Hepatocyte (in vitro differentiated cells): ENCODE data around the gene TOP2B. TPM values are rescaled to one million over a fixed set of nuclear protein-coding genes. Genes with fewer than 3 reads are reported as not detected.

ENCODE experiments used
- DNase-seq: peaks from one replicate; pipeline ENCODE4 v3.0.0-alpha.2; 2016; ENCODE audit warnings: low spot score
- H2AFZ ChIP-seq: fragments of 200-600 bp; sonication (generic); 2 replicates; pipeline ENCODE4 v1.6.0; 2016; ENCODE audit warnings: antibody characterized with exemption, mild to moderate bottlenecking
- H3K27ac ChIP-seq: fragments of 200-600 bp; sonication (generic); 2 replicates; pipeline ENCODE4 v1.5.1; 2016; ENCODE audit warnings: mild to moderate bottlenecking
- H3K27me3 ChIP-seq: fragments of 200-600 bp; sonication (generic); 2 replicates; pipeline ENCODE4 v1.6.1; 2016
- H3K36me3 ChIP-seq: fragments of 200-600 bp; sonication (generic); replicated peaks from 2 replicates; pipeline ENCODE4 v1.5.1; 2016; ENCODE audit warnings: low read depth; ENCODE audit not compliant: insufficient read depth
- H3K4me1 ChIP-seq: fragments of 200-600 bp; sonication (generic); 2 replicates; pipeline ENCODE4 v1.5.1; 2016; ENCODE audit warnings: mild to moderate bottlenecking, moderate library complexity; ENCODE audit not compliant: insufficient read depth
- H3K4me2 ChIP-seq: fragments of 200-600 bp; sonication (generic); 2 replicates; pipeline ENCODE4 v1.6.0; 2016
- H3K4me3 ChIP-seq: fragments of 200-600 bp; sonication (generic); 2 replicates; pipeline ENCODE4 v1.5.1; 2016; ENCODE audit warnings: mild to moderate bottlenecking
- H3K79me2 ChIP-seq: fragments of 200-600 bp; sonication (generic); 2 replicates; pipeline ENCODE4 v1.6.0; 2017; ENCODE audit warnings: mild to moderate bottlenecking
- H3K9me2 ChIP-seq: fragments of 200-600 bp; sonication (generic); replicated peaks from 2 replicates; pipeline ENCODE4 v1.6.0; 2017; ENCODE audit warnings: mild to moderate bottlenecking; ENCODE audit not compliant: insufficient read depth
- H3K9me3 ChIP-seq: fragments of 200-600 bp; sonication (generic); 2 replicates; pipeline ENCODE4 v1.5.1; 2016; ENCODE audit warnings: low read depth, mild to moderate bottlenecking
- H4K20me1 ChIP-seq: fragments of 200-600 bp; sonication (generic); 2 replicates; pipeline ENCODE4 v1.6.0; 2016; ENCODE audit warnings: mild to moderate bottlenecking; ENCODE audit not compliant: insufficient read depth, poor library complexity, severe bottlenecking
- EZH2 ChIP-seq: fragments of 200-600 bp; sonication (generic); IDR thresholded peaks from 2 replicates; pipeline ENCODE4 v1.6.1; 2016; ENCODE audit warnings: antibody characterized with exemption, mild to moderate bottlenecking, borderline replicate concordance
- EZH2phosphoT487 ChIP-seq: fragments of 200-600 bp; sonication (generic); IDR thresholded peaks from one replicate; pipeline ENCODE4 v1.6.1; 2018; ENCODE audit warnings: antibody characterized with exemption, mild to moderate bottlenecking, low read depth, moderate library complexity; ENCODE audit not compliant: unreplicated experiment, severe bottlenecking
- WGBS: methylation state at CpG from one replicate; pipeline ENCODE4 v1.1.6; 2016; ENCODE audit warnings: low lambda C conversion rate; ENCODE audit errors: missing lambda C conversion rate; 5-methylcytosine and 5-hydroxymethylcytosine counted together
- polyA plus RNA-seq: library from polyadenylated mRNA; unstranded; fragments of >200 nt; fragmentation: Nextera tagmentation; extraction: Ambion mirVana; gene quantifications from 2 replicates; pipeline ENCODE4 v1.2.1, GENCODE V29; 2016
- total RNA-seq: library from RNA; depleted of rRNA; stranded (reverse); fragments of >200 nt; gene quantifications from 2 replicates; pipeline ENCODE4 v1.2.3, GENCODE V29; 2014
- TF ChIP-seq, protein P1 (sequence below): fragments of 200-600 bp; sonication (generic); IDR thresholded peaks from 2 replicates; pipeline ENCODE4 v1.5.1; 2016; ENCODE audit warnings: antibody characterized with exemption, mild to moderate bottlenecking; ENCODE audit not compliant: poor library complexity

The TOP2B gene
- total and polyA plus RNA-seq, 2 experiments from 2014 or later = 49.5 to 109 TPM

- 90% methylated on average over 1 of the region's 1 CpG for WGBS
- Histone ChIP-seq H3K9me3 (no peaks in the 10 kb centered on the region), H3K4me3 (no peak overlapping the region), H3K27me3 (no peaks in the 10 kb centered on the region), H3K79me2 (peaks cover 30% of the 10 kb centered on the region), H3K9me2 (no peaks in the 10 kb centered on the region), H3K36me3 (no peaks in the 10 kb centered on the region), H3K4me1 (no peaks in the 10 kb centered on the region), H3K4me2 (no peak overlapping the region), H2AFZ (no peak overlapping the region), H4K20me1 (no peaks in the 10 kb centered on the region), H3K27ac (no peak overlapping the region)
- DNase-seq = no peak
- TF ChIP-seq EZH2 = no peak
- TF ChIP-seq, protein P1, sequence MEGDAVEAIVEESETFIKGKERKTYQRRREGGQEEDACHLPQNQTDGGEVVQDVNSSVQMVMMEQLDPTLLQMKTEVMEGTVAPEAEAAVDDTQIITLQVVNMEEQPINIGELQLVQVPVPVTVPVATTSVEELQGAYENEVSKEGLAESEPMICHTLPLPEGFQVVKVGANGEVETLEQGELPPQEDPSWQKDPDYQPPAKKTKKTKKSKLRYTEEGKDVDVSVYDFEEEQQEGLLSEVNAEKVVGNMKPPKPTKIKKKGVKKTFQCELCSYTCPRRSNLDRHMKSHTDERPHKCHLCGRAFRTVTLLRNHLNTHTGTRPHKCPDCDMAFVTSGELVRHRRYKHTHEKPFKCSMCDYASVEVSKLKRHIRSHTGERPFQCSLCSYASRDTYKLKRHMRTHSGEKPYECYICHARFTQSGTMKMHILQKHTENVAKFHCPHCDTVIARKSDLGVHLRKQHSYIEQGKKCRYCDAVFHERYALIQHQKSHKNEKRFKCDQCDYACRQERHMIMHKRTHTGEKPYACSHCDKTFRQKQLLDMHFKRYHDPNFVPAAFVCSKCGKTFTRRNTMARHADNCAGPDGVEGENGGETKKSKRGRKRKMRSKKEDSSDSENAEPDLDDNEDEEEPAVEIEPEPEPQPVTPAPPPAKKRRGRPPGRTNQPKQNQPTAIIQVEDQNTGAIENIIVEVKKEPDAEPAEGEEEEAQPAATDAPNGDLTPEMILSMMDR = no peak
Observed at GRCh38 chr3:25556447-25556846, 108.3 kb downstream of the TOP2B start.

DNA sequence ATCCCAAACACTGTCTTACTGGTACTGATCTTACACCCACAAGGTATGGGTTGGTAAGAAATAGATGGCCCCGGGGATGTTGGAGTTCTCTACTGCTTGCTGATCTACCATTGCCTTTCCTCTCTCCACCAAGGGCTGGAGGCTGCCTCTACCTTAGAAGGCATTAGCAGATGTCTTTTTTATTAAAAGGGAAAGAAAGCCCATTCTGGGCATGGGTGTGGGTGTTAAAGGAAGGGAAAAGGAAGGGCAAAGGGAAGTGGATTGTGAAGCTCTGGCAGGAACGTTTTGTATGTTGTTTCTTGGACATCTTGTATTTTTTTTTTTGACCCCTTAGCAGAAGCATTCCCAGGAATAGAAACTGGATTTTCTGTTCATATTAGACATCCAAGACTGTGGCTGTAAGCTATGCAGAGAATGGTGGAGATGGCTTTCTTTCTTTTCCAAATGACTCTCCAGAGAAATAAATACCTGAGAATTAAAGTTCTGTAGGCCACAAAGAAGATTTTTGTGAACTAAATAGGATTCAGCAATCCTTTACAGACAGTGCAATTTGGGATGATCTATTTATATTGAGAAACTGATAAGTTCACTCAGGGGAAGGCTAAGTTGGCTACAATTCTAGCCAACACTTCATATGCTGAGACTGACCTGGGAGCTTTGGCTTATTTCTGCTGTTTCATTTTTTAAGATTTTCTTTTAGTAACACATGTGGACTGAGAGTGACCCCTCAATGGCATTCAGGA, 108.8 kb downstream of the TOP2B start:
- Histone ChIP-seq H3K27ac (no peak overlapping the region), H3K9me2 (no peaks in the 10 kb centered on the region), H3K4me1 (no peaks in the 10 kb centered on the region), H3K79me2 (peaks cover 28% of the 10 kb centered on the region), H3K36me3 (no peaks in the 10 kb centered on the region), H3K4me2 (no peak overlapping the region), H2AFZ (no peak overlapping the region), H3K4me3 (no peak overlapping the region), H3K9me3 (no peaks in the 10 kb centered on the region), H4K20me1 (no peaks in the 10 kb centered on the region), H3K27me3 (no peaks in the 10 kb centered on the region)
- no peak for TF ChIP-seq EZH2
- TF ChIP-seq EZH2phosphoT487 = no peak
- TF ChIP-seq, protein P1 = no peak
- no peak for DNase-seq
- WGBS = 88% methylated on average over 2 of the region's 2 CpGs

DNA sequence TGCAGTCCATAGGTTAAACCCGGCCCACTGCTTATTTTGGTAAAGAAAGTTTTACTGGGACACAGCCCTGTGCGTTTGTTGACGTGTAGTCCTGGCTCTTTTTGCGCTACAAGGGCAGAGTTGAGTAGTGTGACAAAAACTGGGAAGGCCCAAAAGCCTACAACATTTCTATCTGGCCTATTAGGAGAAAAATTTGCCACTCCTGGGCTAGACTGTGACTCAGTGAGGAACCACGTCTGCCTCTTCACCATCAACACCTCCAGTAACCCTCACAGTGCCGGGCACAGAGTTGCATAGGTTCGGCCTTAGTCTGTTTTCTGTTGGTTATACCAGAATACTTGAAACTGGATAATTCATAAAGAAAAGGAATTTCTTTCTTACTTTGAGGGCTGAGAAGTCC, 110.3 kb downstream of the TOP2B start:
- TF ChIP-seq EZH2phosphoT487 (no peak), EZH2 (no peak)
- TF ChIP-seq, protein P1 = no peak
- Histone ChIP-seq H3K9me3 (no peaks in the 10 kb centered on the region), H3K4me2 (no peak overlapping the region), H3K79me2 (peaks cover 16% of the 10 kb centered on the region), H3K9me2 (no peaks in the 10 kb centered on the region), H3K4me3 (no peak overlapping the region), H3K27ac (no peak overlapping the region), H3K36me3 (no peaks in the 10 kb centered on the region), H3K27me3 (no peaks in the 10 kb centered on the region), H2AFZ (no peak overlapping the region), H4K20me1 (no peaks in the 10 kb centered on the region), H3K4me1 (no peaks in the 10 kb centered on the region)
- DNase-seq = no peak
- WGBS = 94% methylated on average over 7 of the region's 7 CpGs
